ENCODE data around the gene ITGA11. TPM values are rescaled to one million over a fixed set of nuclear protein-coding genes. Genes with fewer than 3 reads are reported as not detected.

The ITGA11 gene
- total RNA-seq, 2 experiments from 2014 or later, result 1.7 to 1.8 TPM

DNA sequence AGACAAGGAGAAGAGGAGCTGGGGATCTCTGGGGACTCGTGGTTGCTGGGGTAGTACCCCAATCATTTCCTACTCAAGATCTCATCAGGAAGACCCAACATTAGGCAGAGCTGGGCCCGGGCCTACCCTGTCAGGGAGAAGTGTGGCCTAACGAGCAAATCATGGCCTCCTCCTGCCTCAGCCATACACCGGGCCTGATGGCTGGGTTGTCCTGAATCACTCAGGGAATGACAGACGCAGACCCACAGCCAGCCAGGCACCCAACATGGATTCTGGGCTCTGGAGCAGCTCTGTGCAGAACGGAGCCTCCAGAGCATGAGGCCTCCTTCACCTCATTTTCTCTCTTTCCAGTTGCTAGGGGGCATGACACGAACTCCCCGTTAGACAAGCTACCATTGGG is 19.7 kb downstream of the ITGA11 start:
- Mint-ChIP-seq H3K9me3 (no peaks in the 10 kb centered on the region), H3K27ac (no peak overlapping the region), H3K4me1 (no peaks in the 10 kb centered on the region), H3K36me3 (no peaks in the 10 kb centered on the region), H3K27me3 (no peaks in the 10 kb centered on the region), H3K4me3 (no peak overlapping the region)
- no peak for DNase-seq

DNA sequence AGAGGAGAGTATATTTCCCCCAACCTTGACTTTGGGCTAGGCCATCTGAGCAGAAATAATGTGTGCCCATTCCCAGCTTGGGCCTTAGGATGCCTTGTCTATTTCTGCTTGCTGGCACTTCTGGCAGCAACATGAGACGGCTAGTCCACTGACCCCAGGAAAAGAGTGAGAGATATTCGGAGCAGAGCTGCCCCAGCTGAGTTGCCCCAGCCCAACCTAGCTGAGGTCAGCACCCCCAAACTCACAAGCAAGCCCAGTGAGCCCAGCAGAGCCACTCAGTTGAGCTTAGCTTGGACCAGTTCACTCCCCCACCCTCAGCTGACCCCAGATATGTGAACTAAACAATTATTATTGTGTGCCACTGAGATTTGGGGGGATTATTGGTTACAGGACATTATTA is 20.2 kb downstream of the ITGA11 start:
- Mint-ChIP-seq H3K36me3 (no peaks in the 10 kb centered on the region), H3K9me3 (no peaks in the 10 kb centered on the region), H3K27ac (no peak overlapping the region), H3K4me3 (no peak overlapping the region), H3K4me1 (no peaks in the 10 kb centered on the region), H3K27me3 (no peaks in the 10 kb centered on the region)
- no peak for DNase-seq

DNA sequence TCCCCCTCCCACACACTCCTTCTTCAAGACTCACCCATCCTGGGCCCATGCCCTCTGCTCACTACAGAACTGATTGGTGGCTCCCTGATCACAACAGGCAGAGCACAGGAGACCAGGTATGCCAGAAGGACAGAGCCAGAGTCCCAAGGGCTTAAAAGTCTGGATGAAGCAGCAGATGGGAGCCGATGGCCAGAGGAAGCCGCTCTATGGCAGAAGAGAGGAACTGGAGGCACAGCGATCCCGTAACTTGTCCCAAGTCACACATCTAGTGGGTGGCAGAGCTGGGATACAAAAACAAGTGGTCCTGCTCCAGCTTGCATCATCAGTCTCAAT is 20.7 kb downstream of the ITGA11 start:
- no peak for DNase-seq
- H3K36me3 Mint-ChIP-seq, result no peaks in the 10 kb centered on the region
- H3K9me3 Mint-ChIP-seq, result no peaks in the 10 kb centered on the region
- H3K4me1 Mint-ChIP-seq, result no peaks in the 10 kb centered on the region
- no peak overlapping the region for H3K27ac Mint-ChIP-seq
- H3K4me3 Mint-ChIP-seq, result no peak overlapping the region
- no peaks in the 10 kb centered on the region for H3K27me3 Mint-ChIP-seq

DNA sequence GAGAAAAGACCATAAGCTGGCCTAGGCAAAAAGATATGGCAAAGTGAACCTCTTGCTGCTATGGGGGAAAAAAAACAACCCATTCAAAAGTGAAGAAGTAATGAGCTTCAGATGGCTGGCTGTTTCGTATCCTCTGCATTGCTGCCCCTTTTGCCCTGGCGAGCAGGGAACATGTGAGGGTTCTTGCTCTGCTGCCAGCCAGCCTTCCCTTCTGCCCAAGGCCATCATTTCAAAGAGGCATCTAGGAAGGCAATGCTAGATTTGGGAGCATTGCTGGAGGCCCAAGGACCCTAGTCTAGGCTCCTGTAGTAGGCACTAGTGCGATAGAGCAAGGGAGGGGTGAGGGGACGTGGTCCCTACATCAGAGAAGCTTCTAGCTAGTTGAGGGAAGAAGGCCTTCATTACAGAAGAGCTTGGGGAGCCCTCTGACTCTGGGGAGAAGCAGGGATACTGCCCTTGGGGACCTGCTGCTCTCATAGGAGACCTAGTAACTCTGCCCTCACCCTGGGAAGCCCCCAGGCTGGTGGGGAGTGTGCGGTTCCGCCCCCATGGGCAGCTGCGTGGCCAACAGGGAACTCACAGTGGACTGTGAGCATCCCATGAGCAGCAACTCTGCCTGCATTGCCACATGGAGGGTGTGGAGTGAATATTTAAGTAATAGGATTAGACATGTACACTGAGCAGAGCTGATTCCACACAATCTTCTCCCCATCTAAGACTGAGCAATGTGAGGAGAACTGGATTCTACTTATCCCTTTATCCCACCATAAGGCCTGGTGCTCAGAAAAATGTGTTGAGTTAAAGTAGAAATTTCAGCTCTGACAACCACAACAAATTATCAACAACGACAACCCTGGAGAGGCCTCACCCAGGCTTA is 21.3 kb downstream of the ITGA11 start:
- no peaks in the 10 kb centered on the region for H3K4me1 Mint-ChIP-seq
- H3K36me3 Mint-ChIP-seq, result no peaks in the 10 kb centered on the region
- no peaks in the 10 kb centered on the region for H3K27me3 Mint-ChIP-seq
- no peak overlapping the region for H3K27ac Mint-ChIP-seq
- H3K9me3 Mint-ChIP-seq, result no peaks in the 10 kb centered on the region
- DNase-seq, result no peak
- no peak overlapping the region for H3K4me3 Mint-ChIP-seq

DNA sequence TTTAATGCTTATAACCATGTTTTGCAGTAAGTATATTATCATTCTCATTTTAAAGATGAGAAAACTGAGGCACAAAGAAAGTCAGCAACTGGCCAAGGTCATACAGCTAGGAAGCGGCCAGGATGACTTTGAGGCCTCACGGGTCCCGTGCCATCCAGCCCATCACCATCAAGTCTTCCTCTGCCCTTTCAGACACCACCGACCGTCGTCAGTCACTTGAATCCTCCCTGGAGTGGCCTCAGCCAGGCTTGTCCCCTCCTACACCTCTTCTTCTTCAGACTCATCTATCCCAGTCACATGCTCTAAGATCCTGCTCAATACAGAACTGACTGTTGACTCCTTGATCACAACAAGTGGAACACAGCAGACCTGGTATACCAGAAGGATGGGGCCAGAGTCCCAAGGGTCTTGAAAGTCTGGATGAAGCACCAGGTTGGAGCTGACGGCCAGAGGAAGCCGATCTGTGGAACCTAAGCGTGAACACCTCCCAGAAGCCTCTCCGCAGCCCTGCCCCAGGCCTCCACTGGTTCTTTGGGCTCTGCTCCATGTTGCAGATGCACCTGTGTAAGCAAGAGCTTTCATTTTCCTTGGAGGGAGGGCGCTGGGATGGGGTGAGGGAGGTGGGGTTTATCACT is 22.1 kb downstream of the ITGA11 start:
- DNase-seq, result no peak
- Mint-ChIP-seq H3K4me3 (no peak overlapping the region), H3K27me3 (no peaks in the 10 kb centered on the region), H3K27ac (no peak overlapping the region), H3K36me3 (no peaks in the 10 kb centered on the region), H3K4me1 (no peaks in the 10 kb centered on the region), H3K9me3 (no peaks in the 10 kb centered on the region)

DNA sequence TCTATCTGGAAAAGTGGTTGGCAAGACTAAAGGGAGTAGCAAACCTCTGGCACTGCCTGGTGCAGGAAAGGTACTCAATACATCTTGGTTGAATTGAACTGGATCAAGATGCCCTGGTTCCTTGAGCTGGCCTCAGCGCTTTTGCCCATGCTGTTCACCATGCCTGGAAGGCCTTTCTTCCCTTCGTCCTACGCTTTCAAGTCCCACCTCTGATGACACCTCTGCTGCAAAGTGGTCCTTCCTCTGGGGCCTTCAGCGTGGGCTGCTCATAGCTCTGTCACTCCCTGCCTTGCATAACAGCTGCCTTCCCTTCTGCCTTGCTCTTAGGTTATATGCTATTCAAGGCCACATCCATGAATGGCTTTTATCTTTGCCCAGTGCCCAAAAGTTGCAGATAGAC is 23.0 kb downstream of the ITGA11 start:
- Mint-ChIP-seq H3K4me3 (no peak overlapping the region), H3K9me3 (no peaks in the 10 kb centered on the region), H3K27me3 (no peaks in the 10 kb centered on the region), H3K36me3 (no peaks in the 10 kb centered on the region), H3K4me1 (no peaks in the 10 kb centered on the region), H3K27ac (no peak overlapping the region)
- DNase-seq, result no peak

DNA sequence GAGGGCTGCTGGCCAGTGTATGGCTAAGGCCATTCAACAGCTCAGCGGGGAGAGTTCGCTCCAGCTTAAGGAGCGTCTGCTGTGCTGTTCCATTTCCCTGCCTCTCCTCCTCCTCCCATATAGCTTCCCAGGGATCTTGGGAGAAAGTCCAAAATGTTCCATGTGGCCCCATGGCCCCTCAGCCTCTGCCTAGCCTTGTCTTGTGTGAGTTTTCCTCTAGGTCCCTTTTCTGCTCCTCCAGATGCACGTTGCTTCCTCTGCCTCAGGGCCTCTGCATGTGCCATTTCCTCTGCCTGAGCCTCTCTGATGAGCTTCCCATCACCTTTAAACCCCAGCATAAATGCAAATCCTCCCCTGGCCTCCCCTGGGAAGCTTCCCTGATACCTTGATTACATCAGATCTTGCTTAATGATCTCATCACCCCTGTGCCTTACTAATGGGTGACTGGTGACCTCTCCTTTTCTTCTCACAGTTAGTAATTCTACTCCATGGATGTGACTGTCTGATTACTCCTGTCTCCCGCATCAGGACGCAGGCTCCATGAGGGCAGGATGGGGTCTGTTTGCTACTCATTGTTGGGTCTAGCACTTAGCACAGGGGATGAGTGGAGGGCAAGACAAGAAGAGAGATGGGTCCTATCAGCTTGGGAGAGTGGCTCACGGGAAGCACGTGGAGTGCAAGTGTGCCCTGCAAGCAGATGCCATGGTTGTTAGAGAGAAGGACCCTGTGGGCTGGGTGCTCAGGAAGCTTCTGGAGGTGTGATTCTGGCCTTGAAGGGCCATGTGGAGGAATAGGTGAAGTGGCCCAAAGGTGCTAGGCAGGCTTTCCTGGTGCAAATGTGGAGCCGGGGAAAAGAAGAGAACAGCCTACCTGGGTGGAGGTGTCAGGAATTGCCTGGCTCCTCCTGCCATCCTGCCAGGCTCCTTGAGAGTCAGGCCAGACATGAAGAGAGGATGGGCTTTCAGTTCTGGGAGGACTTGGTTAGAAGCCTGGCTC is 23.8 kb downstream of the ITGA11 start:
- no peak overlapping the region for H3K4me3 Mint-ChIP-seq
- H3K27ac Mint-ChIP-seq, result no peak overlapping the region
- no peaks in the 10 kb centered on the region for H3K27me3 Mint-ChIP-seq
- no peaks in the 10 kb centered on the region for H3K36me3 Mint-ChIP-seq
- peaks cover 3% of the 10 kb centered on the region for H3K9me3 Mint-ChIP-seq
- no peaks in the 10 kb centered on the region for H3K4me1 Mint-ChIP-seq
- DNase-seq, result no peak

DNA sequence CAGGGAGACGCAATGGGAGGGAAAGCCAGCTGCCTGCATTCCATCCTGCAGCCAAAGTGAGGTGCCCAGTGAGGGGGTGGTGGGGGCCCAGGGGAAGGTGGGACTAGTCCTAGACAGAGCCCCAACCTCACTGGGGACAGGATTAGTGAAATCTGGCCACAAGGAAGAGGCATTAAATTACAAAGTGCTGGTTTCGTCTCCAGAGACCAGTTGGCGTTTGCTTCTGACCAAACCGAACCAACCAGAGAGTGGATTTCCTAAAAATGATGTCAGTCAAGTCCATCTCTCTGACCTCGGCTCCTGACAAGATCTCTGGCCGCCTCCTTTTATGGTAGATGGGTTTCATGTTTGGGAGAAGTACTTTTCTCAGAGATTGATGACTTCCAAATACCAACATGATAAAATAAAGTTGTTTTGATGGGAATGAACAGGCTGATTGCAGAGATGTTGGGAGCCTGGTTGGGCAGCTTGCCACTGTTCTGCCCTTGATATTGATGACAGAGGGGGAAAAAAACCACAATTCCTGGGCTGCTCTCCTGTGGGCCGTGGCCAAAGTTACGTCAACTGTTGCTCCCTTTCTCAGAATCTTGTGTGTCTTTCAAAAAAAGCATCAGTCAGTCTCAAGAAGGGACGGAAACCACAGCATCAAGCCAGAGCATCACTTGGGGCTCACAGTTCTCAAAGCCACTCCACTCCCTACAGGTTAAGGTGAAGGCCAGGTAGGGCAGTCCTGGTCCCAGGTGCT is 24.6 kb downstream of the ITGA11 start:
- no peak for DNase-seq
- H3K27ac Mint-ChIP-seq, result no peak overlapping the region
- no peak overlapping the region for H3K4me3 Mint-ChIP-seq
- no peaks in the 10 kb centered on the region for H3K27me3 Mint-ChIP-seq
- H3K4me1 Mint-ChIP-seq, result no peaks in the 10 kb centered on the region
- no peaks in the 10 kb centered on the region for H3K36me3 Mint-ChIP-seq
- H3K9me3 Mint-ChIP-seq, result peaks cover 4% of the 10 kb centered on the region

DNA sequence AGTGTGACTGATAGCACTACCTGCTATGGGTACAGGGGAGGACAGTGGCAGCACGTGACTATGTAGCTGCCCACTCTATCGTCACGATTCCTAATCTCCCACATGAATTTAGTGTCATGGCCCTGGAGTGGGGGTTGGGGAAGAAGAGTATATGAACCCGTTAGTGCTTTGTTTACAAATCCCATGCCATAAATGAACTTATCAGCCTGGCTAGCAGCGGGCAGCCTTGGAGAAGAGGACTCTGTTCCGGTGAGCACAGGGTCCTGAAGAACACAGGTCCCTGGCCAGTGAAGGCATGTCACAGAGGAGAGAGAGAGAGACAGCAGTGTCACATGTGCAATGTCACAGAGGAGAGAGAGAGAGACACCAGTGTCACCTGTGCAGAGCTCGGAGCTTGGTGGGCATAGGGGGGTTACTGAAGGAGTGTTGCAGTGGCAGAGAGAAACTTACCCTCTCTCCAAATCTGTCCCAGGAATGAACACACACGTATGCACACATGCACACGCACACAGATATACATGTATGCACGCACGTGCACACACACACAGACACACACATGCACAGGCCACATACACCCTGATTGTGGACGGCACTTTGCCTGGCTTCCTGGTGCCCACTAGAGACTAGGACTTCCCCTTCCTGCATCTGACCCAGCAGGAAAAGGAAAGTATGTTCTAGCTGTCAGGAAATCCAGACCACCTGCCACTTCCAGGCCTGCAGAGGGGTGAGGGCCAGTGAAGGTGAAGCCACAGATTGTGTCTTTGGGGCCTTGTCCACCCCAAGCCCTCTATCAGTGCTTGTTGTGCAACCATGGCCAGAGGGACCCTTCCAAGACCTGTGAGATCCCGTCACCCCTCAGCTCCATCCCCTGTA is 26.3 kb downstream of the ITGA11 start:
- H3K36me3 Mint-ChIP-seq, result no peaks in the 10 kb centered on the region
- no peak overlapping the region for H3K4me3 Mint-ChIP-seq
- no peaks in the 10 kb centered on the region for H3K4me1 Mint-ChIP-seq
- no peak for DNase-seq
- H3K9me3 Mint-ChIP-seq, result peaks cover 4% of the 10 kb centered on the region
- H3K27me3 Mint-ChIP-seq, result no peaks in the 10 kb centered on the region
- H3K27ac Mint-ChIP-seq, result no peak overlapping the region

DNA sequence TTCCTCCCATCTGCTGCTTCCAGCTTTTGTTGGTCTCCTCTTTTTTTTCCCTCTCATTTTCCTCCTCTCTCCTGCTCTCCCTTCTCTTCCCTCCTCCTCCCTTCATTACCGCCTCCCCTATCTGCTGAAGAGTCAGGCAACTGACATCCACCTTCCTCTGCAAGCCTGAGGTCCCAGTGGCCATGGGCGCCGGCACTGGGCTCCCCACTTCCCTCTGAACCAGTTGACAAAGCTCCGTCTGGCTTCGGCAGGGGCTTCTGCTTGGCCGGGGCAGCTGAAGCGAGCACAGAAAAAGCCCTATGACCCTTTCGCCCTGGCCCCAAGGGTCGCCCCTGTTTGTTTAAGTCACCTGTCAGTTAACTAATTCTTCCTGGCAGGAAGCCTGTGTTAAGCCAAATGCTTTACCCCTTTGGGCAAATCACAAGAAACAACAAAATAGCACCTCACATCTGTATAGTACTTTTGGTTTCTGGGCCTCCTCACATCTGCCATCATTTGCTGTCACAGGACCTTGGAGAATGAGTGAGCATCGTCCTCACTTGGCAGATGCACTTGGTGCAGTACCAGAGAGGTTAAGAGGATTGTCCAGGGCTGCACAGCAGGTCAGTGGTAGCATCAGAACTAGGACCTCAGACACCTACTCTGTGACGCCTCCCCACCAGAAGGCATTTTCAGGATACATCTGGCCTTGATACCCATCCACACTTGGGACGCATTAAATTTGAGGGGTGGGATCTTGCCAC is 27.7 kb downstream of the ITGA11 start:
- Mint-ChIP-seq H3K9me3 (peaks cover 7% of the 10 kb centered on the region), H3K27me3 (no peaks in the 10 kb centered on the region), H3K27ac (no peak overlapping the region), H3K4me3 (no peak overlapping the region), H3K4me1 (no peaks in the 10 kb centered on the region), H3K36me3 (no peaks in the 10 kb centered on the region)
- no peak for DNase-seq

DNA sequence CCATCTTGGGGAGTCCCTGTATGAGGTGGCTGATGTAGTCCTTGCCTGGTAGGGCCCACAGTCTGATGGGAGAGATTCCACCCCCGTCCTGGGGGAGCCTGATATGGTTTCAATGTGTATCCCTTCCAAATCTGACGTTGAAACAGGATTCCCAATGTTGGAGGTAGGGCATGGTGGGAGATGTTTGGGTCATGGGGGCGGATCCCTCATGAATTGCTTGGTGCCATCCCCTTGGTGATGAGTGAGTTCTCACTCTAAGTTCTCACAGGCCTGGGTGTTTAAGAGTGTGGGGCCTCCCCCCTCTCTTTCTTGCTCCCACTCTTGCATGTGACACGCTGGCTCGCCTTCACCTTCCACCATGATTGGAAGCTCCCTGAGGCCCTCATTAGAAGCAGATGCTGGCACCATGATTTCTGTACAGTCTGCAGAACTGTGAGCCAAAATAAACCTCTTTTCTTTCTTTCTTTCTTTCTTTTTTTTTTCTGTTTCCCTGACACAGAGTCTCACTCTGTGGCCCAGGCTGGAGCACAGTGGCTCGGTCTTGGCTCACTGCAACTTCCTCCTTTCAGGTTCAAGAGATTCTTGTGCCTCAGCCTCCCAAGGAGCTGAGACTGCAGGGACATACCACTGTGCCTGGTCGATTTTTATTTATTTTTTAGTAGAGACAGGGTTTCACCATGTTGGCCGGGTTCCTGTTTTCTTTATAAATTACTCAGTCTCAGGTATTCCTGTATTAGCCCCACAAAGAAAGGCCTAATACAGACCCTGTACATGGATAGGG is 28.6 kb downstream of the ITGA11 start:
- no peaks in the 10 kb centered on the region for H3K36me3 Mint-ChIP-seq

DNA sequence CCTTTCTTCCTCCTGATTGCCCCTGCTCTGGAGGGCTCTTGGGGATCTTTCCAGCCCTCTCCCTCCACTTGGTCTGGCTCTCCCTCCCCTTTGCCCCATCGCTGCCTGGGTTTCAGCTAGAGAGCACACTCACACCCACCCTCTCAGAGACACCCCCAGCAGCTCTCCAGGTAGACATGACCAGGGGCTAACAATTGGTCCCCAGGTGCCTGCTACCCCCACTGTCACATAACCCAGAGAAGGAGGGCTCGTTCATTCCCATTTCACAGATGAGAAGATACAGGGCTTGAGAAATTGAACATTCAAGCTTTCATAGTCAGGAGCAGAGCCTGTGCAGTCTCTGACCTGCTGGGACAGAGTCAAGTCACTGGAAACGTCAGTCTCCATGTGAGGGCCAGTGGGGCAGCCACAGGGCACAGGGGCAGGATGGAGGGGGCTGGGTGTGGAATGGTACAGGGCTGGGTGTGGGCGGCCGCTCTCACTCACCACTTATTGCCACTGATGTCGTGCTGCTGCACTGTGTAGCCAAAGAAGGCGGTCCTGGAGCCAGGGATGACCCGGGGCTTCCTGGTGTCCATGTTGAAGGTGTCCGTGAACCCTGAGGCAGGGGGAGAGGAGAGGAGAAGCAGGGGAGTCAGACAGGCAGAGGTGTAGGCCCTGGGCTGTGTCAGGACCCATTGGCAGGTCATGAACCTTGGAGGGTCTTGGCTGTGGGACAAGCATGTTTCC is 29.4 kb downstream of the ITGA11 start:
- no peak for DNase-seq
- Mint-ChIP-seq H3K27me3 (no peaks in the 10 kb centered on the region), H3K9me3 (peaks cover 10% of the 10 kb centered on the region), H3K27ac (no peak overlapping the region), H3K36me3 (no peaks in the 10 kb centered on the region), H3K4me3 (no peak overlapping the region), H3K4me1 (peaks cover 2% of the 10 kb centered on the region)

More for the DNA sequence above, 28.6 kb downstream of the ITGA11 start:
- peaks cover 2% of the 10 kb centered on the region for H3K4me1 Mint-ChIP-seq
- peaks cover 10% of the 10 kb centered on the region for H3K9me3 Mint-ChIP-seq
- H3K27ac Mint-ChIP-seq, result no peak overlapping the region
- no peak overlapping the region for H3K4me3 Mint-ChIP-seq
- no peaks in the 10 kb centered on the region for H3K27me3 Mint-ChIP-seq
- no peak for DNase-seq
